HPDE6-E6E7 (cell line): ENCODE measurements around the gene NEDD4L.

ENCODE experiments used
- DNase-seq: peaks from one replicate; pipeline ENCODE4 v3.0.0; 2011; ENCODE audit warnings: missing footprints; ENCODE audit errors: extremely low spot score

The NEDD4L gene

GRCh38 chr18:58345875-58346274 is 301.8 kb downstream of the NEDD4L start:
- DNase-seq = no peak

- DNase-seq = no peak
Measured at GRCh38 chr18:58347135-58347534, 303.1 kb downstream of the NEDD4L start.

- no peak for DNase-seq
Measured at GRCh38 chr18:58348517-58348916, 304.5 kb downstream of the NEDD4L start.

- DNase-seq = no peak
Measured at GRCh38 chr18:58348951-58349350, 304.9 kb downstream of the NEDD4L start.

- DNase-seq = no peak
Measured at GRCh38 chr18:58349650-58350049, 305.6 kb downstream of the NEDD4L start.

- no peak for DNase-seq
Measured at GRCh38 chr18:58350526-58350925, 306.5 kb downstream of the NEDD4L start.

GRCh38 chr18:58351776-58352175 is 307.8 kb downstream of the NEDD4L start:
- DNase-seq = no peak

GRCh38 chr18:58353581-58353980 is 309.6 kb downstream of the NEDD4L start:
- DNase-seq = no peak

GRCh38 chr18:58354051-58354450 is 310.0 kb downstream of the NEDD4L start:
- DNase-seq = no peak

GRCh38 chr18:58354791-58355190 is 310.8 kb downstream of the NEDD4L start:
- no peak for DNase-seq

GRCh38 chr18:58355243-58355642 is 311.2 kb downstream of the NEDD4L start:
- DNase-seq = no peak

- DNase-seq = peak; percentile 15
Measured at GRCh38 chr18:58359218-58359617, 315.2 kb downstream of the NEDD4L start.

- DNase-seq = no peak
Measured at GRCh38 chr18:58359620-58360019, 315.6 kb downstream of the NEDD4L start.

- DNase-seq = no peak
Measured at GRCh38 chr18:58360324-58360723, 316.3 kb downstream of the NEDD4L start.

- no peak for DNase-seq
Measured at GRCh38 chr18:58361212-58361611, 317.2 kb downstream of the NEDD4L start.

GRCh38 chr18:58362027-58362575 is 318.1 kb downstream of the NEDD4L start:
- peak; percentile 38 for DNase-seq

- no peak for DNase-seq
Measured at GRCh38 chr18:58362829-58363271, 318.8 kb downstream of the NEDD4L start.

GRCh38 chr18:58363767-58364540 is 319.9 kb downstream of the NEDD4L start:
- DNase-seq = no peak

GRCh38 chr18:58364876-58365528 is 321.0 kb downstream of the NEDD4L start:
- DNase-seq = no peak

GRCh38 chr18:58367425-58368140 is 323.6 kb downstream of the NEDD4L start:
- no peak for DNase-seq

GRCh38 chr18:58369616-58370015 is 325.6 kb downstream of the NEDD4L start:
- no peak for DNase-seq

- DNase-seq = no peak
Measured at GRCh38 chr18:58370038-58370580, 326.1 kb downstream of the NEDD4L start.
